NOMO-1 (cell line): Measurements from ENCODE around the gene ICA1.
"Not testable (repeated sequence)": the region's sequence is repeated elsewhere in the genome, so short reads cannot be mapped to it uniquely, and the experiment has no call there.

Source experiments
- DNase-seq, 2 experiments: peaks; one replicate each; lab custom pipeline; 2025; ENCODE audit not compliant: unreplicated experiment in 2 of 2; lab: John Stamatoyannopoulos, UW

ICA1 gene

DNA sequence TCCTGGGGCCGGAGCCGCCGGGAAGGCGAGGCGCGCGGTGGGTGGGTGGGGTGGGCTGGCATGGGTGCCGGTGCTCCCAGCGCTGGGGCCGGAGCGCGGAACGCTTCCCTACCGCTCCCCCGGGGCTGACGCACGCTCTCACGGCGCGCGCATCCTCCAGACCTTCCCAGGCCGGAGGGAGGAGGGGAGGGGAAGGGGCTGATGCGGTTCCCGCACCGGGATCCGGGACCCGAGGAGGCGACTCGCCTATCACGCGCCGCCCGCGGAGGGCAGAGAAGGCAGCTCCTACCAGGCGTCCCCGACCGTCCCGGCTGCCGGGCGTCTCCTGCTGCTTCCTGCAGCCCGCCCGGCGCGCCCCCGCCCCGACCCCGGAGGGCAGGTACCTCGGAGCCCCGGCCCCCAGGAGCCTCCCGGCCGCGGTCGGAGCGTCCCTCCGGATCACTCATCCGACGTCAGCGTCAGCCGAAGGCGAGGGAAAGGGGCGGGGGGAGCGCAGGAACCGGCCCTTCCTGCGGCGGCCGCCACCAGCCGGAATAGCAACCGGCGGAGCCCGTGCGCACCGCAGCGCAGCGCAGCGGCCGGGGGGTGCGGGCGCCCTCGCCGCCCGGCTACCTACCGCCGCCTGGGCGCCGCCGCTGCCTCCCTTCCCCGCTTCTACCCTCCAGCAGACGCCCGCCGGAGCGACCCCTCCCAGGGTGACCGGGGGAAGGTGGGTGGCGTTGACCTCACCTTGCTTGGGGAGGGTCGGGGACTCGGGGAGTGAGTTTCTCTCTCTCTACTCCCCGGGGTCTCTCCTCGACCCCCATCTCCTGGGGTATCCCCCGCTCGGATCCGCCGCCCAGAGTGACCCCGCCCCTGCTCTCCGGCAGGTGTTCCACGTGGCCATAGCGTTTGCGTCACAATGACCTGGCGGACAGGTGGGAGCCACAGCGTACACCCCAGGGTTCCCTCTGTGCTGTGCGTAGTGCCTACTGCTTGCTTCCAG lies at the start of gene ICA1:
ICA1 (minus strand) TSS at position 457 of the 985 bp plus-strand sequence. CDS start 26,241 bp downstream, outside the sequence.
- DNase-seq = peak; percentile 11 to 53

DNA sequence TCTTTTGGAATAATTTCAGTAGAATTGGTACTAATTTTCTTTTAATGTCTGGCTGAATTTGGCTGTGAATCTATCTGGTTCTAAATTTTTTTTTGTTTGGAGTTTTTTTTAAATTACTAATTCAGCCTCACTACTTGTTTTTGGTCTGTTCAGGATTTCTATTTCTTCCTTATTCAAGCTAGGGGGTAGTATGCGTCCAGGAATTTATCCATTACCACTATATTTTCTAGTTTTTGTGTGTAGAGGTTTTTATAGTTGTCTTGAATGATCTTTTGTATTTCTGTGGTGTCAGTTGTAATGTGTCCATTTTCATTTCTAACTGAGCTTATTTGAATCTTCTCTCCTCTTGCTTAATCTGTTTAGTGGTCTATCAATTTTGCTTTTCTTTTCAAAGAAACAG lies 48.9 kb upstream of the ICA1 start:
- no peak for DNase-seq

DNA sequence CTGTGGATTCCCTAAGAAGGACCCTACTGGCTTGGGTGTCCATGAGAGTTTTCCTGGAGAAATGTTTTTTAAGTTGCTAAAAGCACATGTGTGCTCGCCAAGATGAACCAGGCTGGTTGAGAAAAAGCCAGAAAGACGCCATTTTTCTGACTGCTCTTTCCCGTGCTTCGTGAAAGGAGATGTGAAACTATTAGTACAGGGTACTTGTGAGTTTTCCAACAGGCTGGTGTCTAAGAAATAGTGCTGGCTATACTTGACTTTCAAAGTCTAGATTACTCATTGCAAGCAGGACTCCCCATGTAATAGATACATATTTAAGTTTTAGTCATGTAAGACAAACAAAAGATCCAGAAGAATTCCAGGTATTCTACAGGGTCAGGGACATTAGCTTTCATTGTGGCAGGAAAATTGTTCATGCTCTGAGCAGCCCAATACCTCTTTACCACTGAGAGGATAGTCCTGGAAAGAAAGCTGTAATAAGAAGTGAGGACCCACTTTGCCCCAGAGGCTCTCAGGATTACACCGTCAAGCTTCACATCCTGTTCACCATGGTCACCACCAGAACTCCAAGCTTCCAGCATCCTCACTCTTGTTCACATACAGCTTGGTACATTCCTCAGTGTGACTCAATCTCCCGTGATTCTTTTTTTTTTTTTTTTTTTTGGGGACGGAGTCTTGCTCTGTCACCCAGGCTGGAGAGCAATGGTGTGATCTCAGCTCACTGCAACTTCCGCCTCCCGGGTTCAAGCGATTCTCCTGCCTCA lies 43.8 kb upstream of the ICA1 start:
- DNase-seq = no peak

DNA sequence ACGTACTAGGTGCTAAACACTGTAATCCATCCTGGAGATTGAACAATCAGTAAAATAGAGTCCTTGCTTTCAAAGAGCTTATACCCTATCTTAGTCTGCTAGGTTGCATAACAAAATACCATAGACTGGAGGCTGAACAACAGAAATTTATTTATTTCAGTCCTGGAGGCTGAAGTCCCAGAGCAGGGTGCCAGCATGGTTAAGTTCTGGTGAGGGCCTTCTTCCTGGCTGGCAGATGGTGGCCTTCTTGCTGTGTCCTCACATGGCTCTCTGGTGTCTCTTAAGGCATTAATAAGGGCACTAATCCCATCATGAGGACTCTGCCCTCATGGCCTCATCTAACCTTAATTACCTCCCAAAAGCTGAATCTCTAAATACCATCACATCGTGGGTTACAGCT lies 43.1 kb upstream of the ICA1 start:
- no peak for DNase-seq

DNA sequence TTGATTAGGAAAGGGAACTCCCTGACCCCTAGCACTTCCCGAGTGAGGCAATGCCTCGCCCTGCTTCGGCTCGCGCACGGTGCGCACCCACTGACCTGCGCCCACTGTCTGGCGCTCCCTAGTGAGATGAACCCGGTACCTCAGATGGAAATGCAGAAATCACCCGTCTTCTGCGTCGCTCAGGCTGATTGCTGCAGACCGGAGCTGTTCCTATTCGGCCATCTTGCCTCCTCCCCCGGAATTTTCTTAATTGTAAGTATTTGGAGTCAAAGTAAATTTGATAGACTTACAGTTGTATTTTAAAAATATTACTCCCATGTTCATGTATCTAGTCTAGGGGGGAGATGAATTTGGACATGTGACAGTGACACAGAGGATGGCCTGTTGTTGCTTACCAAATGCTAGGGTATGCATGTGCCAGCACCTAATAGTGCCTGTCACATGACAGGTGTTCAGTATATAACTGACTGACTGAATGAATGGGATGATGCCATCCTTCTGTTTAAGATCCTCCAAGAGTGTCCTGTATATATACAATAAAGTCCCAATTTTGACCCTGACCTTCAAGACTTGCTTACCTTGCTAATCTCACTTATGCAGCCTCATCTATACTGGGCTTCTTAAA lies 42.0 kb upstream of the ICA1 start:
- DNase-seq = no peak

DNA sequence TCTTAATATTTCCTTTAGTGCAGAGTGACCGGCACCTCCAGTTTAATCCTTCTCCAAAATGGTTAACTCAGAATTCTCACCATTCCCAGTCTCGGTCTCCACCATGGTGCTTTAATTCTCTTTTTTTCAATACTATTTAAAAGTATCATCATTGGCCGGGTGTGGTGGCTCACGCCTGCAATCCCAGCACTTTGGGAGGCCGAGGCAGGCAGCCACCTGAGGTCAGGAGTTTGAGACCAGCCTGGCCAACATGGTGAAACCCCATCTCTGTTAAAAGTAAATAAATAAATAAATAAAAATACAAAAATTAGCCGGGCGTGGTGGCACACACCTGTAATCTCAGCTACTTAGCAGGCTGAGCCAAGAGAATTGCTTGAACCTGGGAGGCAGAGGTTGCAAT lies 35.1 kb upstream of the ICA1 start:
- not testable (repeated sequence) for DNase-seq

DNA sequence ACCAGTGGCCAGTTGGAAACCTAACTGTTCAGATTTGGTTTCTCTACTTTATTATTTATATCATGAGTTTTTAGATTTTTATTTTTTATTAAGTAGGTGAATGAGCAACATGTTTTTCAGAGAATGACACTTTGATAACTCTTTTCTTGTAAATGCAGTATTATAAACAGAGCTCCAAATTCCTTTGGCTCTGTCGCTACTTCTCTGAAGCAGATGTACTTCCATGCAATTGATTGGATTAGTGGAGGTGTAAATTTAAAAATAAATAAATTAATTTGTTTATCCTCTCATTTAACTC lies 34.3 kb upstream of the ICA1 start:
- no peak for DNase-seq

DNA sequence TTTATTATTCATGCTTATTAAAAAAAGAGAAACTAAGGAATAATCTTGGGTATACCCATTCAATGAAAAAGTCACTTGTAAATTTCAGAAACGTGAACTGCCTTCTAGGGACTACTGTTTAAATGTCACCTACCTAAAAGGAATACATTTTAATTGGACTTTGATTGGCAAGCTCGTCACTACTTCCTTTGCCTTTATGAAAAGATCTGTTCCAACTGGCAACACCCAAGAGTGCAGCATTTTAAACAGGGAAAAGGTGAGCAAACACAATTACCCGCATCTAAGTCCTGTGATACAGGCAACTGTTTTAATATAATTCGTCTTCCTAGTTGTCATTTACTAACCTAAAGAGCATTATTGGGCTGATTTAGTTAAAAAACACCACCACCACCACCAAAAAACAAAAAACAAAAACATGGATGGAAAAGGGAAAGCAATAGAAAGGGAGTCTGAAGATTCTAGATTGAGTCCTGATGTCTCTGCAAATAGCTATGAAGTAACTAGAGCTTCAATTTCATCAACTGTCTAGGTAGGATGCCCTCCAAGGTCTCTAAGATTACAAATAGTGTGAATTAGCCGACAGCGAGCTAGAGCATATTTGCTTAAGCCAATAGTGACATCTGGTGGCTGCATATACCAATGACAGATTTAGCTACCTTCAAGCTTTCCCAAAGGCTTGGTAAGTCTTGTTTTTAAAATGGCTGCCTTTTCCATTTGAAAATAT lies 33.8 kb upstream of the ICA1 start:
- peak; percentile 51 to 79 for DNase-seq

DNA sequence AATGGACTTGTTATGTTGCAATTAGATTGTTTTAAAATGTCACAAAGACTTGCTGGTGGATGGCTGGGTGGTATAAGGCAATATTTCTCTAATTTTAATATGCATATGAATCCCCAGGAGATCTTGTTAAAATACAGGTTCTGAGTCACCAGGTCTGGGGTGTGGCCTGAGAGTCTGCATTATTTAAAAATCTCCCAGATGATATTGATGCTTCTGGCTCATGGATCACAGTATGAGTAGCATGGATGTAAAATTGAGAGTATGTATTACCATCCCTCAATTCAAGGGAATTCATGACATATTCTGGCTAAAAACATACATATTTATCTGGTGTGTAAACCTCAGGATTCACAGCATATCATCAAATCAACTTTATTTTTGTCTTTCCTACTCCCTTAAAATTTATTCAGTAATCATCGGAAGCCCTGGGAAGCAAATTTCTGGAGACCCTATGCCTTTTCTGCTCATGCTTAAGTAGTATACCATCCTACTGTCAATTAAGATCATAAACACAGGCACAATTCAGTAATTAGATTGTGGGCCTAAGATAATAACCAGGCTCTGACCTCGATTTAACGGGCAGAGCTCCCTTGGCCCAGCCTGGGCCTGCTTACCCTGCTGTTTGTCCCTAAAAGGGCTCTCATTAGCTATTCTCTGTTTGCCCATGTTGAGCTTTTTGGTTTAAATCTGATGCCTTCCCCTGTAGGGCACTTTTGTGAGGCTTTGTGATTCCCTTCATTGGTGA lies 29.6 kb upstream of the ICA1 start:
- no peak for DNase-seq

DNA sequence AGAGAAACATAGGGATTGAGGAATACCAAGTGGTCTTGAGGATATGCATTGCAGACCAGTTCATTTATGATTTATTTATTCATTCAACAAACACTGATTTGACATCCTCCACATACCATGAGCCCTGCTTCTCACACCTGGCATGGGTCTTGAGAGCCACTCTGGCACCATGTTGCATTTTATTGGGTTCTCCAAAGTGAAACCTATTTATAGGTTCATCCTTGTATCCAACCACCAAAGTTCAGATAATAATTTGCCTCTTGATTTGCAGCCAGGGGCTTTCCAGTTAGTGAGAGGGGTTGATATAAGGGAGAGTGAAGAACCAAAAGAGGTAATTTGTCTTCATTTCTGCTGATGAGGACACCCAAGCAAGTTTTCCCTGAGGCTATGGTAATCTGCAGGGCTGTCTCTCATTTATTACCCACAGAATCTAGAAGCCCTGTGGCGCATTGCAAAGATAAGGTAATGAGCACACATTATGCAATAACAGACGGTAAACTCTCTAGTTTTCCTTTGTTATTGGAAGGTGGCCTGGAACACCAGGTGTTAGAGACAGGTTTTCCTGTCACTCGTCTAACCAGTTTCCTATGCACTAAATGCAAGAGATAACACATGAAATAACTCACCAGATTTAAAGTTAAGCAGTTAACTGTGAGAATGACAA lies 28.8 kb upstream of the ICA1 start:
- no peak for DNase-seq

DNA sequence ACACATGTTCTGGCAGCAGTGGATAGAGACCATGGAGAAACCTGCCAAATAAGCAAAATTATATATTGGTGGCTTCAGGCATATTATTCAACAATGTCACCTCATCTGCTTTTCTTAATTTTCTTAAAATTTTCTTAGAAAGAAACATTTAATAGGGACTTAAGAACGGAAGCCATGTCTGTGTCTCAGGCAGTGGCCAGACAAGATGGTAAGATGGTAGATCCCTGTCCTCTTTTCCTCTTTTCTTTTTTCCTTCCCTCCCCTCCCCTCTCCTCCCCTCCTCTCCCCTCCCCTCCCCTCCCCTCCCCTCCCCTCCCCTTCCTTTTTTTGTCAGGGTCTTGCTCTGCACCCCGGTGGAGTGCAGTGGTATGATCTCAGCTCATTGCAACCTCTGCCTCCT lies 24.2 kb upstream of the ICA1 start:
- no peak for DNase-seq

DNA sequence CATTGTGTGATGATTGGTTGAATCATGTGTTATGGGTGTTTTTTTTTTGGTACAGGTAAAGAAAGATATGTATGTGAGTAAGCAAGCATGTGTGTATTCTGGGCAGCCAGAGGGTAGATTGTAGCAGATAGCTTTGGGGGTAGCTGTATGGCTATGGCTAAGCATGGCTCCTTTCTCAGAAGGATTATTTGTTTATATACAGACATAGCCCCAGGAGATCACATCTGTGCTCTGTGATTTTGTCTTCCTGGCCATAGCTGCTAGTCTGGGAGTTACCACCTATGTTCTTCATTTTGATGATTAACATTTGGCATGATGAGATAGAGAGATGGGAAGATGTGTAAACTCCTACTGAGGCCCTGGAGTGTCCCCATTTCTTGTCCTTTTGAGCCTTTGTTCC lies 23.2 kb upstream of the ICA1 start:
- DNase-seq = no peak

DNA sequence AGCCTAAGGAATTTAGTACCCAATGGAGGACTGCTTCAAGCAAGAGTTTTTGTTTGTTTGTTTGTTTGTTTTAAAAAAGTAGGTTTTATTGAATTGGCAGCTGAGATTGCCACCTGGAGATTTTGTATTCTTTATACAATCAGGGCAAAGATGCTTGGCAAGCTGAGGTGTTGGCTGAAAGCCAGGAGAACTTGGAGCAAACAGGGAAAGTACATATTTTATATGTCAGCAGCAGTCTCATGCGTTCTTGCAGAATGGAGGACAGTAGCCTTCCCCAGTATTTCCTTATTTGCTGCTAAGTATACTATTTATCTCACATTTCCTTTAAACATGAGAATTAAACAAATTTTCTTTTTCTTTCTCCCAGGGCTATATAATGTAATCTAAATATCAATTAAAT lies 22.6 kb upstream of the ICA1 start:
- no peak for DNase-seq

DNA sequence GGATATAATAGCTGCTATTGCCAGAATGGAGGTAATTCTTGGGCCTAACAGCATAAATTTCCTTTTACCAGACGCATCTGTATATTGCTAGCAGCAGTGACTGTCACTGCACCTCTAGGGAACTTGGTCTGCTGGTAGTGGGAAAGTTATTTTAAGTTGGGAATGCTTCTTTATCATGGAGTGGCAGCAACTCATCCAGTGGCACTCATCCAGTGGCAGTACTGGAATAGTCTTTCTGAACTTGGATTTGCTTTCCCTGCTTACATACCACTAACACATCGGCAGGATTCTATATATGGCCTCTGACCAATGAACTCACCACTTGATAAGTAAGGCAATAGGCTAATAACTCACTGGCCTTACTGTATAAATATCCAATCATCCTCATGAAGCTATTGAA lies 22.0 kb upstream of the ICA1 start:
- DNase-seq = no peak

DNA sequence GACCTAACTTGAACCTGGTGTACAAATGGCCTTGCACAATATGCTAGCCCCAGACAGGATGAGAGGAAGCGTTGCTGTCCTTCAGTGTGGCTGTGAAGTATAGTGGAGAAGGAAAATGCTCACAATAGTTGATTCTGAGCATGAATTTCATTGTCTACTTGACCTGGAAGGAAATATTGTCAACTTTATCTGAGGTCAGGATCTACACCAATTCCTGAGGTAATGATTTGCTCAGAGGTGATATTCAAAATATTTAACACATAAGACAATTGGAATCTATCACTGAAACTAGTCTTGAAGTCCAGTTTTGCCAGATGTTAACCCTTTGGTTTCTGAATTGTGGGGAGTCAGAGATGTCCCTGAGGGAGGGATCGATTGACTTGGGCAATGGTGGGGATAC lies 20.9 kb upstream of the ICA1 start:
- DNase-seq = no peak

DNA sequence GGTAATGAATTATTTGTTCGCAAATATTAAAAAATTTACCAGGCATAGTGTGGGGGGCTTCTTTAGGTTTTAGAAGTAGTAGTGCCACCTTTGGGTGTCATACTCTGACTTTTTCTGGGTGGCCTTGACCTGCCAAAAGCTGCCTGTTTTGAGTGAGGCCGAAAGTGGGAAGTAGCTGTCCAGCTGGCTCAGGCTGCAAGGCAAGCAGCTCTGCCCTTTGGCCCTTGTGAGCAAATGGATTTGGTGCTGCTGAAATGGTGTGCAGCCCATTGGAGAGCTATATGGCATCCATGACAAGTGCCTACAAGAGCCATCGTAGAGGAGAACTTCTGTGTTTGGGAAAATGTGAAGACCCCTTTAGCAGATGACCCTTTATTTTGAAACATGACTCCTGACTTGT lies 20.2 kb upstream of the ICA1 start:
- no peak for DNase-seq

DNA sequence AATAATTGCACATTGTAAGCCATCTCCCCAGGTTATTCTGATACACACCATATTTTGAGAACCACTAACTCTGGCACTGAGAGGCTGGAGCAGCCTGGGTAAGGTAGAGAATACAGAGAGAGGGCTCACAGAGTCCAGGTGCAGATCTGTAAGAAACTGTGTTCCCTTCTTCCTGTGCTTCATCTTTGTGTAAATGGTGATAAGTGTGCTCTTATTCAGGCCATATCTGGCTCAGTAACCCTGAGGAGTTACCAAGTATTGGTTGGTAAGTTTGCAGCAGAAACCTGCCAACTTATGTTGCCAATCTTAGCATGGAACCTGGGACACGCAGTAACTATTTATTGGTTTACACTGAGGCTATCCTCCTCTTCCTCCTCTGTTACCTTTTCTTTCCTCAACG lies 16.2 kb upstream of the ICA1 start:
- no peak for DNase-seq

DNA sequence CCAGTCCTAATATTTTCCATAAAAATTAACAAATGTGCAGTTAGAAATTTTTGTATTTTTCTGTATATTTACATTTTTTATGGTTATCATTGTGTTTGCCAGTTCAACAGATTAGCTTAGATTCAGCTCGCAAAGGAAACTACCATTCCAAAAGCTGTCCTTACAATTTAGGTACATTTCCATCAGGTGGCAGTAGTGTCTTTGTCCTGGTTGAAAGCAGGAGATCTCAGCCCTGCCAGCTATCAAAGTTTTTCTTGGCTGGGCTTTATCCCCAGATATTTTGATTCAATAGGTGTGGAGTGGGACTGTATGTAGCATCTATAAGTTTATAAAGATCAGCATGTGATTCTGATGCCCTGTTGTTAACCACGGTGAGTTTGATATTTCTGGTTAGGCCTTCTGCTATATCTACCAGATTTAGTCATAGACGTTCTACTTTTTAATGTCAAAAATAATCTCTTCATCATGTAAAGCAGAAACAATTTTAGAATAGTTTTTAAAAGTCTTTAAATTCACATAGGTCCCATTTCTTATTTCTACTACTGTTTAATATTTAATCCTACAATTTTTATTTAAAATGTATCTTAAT lies 15.5 kb upstream of the ICA1 start:
- no peak for DNase-seq

DNA sequence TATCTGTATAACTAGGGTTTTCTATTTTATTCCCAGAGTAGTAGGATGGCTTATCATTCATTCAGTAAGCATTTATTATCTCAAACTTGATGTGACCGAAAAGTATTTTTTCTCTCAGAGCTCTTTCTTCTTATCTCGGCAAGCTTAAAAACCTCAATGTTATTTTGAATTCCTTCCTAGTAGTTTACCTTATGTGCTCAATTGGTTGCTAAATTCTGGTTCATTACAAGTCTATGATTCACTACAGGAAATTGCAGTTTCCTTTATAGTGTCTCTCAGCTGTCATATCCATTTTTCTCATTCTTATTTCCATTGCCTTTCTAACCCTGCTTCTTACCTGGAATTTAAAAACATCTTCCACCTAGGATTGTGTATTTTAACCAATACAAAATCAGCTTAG lies 12.6 kb upstream of the ICA1 start:
- peak in 1 of 2 experiments; percentile 65 for DNase-seq
